IPS-20b (cell line): ENCODE measurements around the gene GPR37L1.
A peak's percentile ranks its signal among the peaks of the same experiment; 100 is the strongest.
"Not testable (repeated sequence)": the region's sequence is repeated elsewhere in the genome, so short reads cannot be mapped to it uniquely, and the experiment has no call there.

Experiments
- H3K27ac ChIP-seq: one replicate; pipeline ENCODE4 v1.5.1; 2013; ENCODE audit warnings: low read length
- H3K27me3 ChIP-seq: 2 replicates; pipeline ENCODE4 v1.6.1; 2013; ENCODE audit warnings: mild to moderate bottlenecking, low read length, inconsistent platforms; ENCODE audit not compliant: insufficient read depth
- H3K36me3 ChIP-seq: 2 replicates; pipeline ENCODE4 v1.6.1; 2013; ENCODE audit warnings: low read depth, mild to moderate bottlenecking, inconsistent platforms, low read length, moderate library complexity; ENCODE audit not compliant: insufficient read depth
- H3K4me1 ChIP-seq: 2 replicates; pipeline ENCODE4 v1.6.1; 2013; ENCODE audit warnings: mild to moderate bottlenecking, control low read depth, inconsistent platforms, low read length, moderate library complexity; ENCODE audit not compliant: insufficient read depth
- H3K4me3 ChIP-seq: 2 replicates; pipeline ENCODE4 v1.5.1; 2013; ENCODE audit warnings: mild to moderate bottlenecking, low read length, inconsistent platforms
- H3K9ac ChIP-seq: 2 replicates; pipeline ENCODE4 v1.6.1; 2013; ENCODE audit warnings: low read depth, mild to moderate bottlenecking, inconsistent platforms, low read length, moderate library complexity
- H3K9me3 ChIP-seq: 2 replicates; pipeline ENCODE4 v1.6.1; 2013; ENCODE audit warnings: mild to moderate bottlenecking, low read depth, low read length, inconsistent platforms; ENCODE audit not compliant: insufficient read depth

GPR37L1 gene

GRCh38 chr1:202143011-202143767 lies 20.5 kb downstream of the GPR37L1 start:
- Histone ChIP-seq H3K27me3 (peaks cover 15% of the 10 kb centered on the region), H3K4me3 (peak overlapping the region; percentile 98), H3K27ac (peak overlapping the region; percentile 46), H3K36me3 (no peaks in the 10 kb centered on the region; the same call in 1 of the 2 replicates), H3K4me1 (peaks cover 10% of the 10 kb centered on the region), H3K9ac (peak overlapping the region; percentile 79), H3K9me3 (no peaks in the 10 kb centered on the region)

- H3K9me3 ChIP-seq, result no peaks in the 10 kb centered on the region
- H3K4me3 ChIP-seq, result peak overlapping the region; percentile 98
- peaks cover 15% of the 10 kb centered on the region for H3K27me3 ChIP-seq
- H3K4me1 ChIP-seq, result peaks cover 7% of the 10 kb centered on the region
- H3K9ac ChIP-seq, result peak overlapping the region; percentile 79
- H3K36me3 ChIP-seq, result no peaks in the 10 kb centered on the region
- peak overlapping the region; percentile 46 for H3K27ac ChIP-seq
Measured at GRCh38 chr1:202143768-202144401, 21.2 kb downstream of the GPR37L1 start.

- peak within 1 kb of the TSS; percentile 46 for H3K27ac ChIP-seq
- H3K36me3 ChIP-seq, result no peaks in the 10 kb centered on the region
Measured at GRCh38 chr1:202144402-202145067, 21.8 kb downstream of the GPR37L1 start, which contains the start of gene ARL8A. ARL8A (minus strand) TSS chr1:202144737; CDS start chr1:202144572, 165 bp downstream.

GRCh38 chr1:202145068-202145743 lies 22.5 kb downstream of the GPR37L1 start:
- H3K9ac ChIP-seq, result peak overlapping the region; percentile 68; the same call in 1 of the 2 replicates
- peaks cover 15% of the 10 kb centered on the region for H3K27me3 ChIP-seq
- H3K36me3 ChIP-seq, result no peaks in the 10 kb centered on the region
- no peak overlapping the region for H3K27ac ChIP-seq
- H3K4me3 ChIP-seq, result peak overlapping the region; percentile 98
- H3K4me1 ChIP-seq, result peaks cover 7% of the 10 kb centered on the region
- no peaks in the 10 kb centered on the region for H3K9me3 ChIP-seq

More at GRCh38 chr1:202144402-202145067, 21.8 kb downstream of the GPR37L1 start, which contains the start of gene ARL8A:
- Histone ChIP-seq H3K9ac (peak within 1 kb of the TSS; percentile 79), H3K9me3 (no peaks in the 10 kb centered on the region), H3K4me1 (peaks cover 7% of the 10 kb centered on the region), H3K27me3 (peaks cover 15% of the 10 kb centered on the region), H3K4me3 (peak within 1 kb of the TSS; percentile 98)

- not testable (repeated sequence) for H3K4me3 ChIP-seq, H3K4me1 ChIP-seq, H3K36me3 ChIP-seq, H3K9me3 ChIP-seq, H3K27ac ChIP-seq, H3K9ac ChIP-seq
- H3K27me3 ChIP-seq, result peaks cover 15% of the 10 kb centered on the region
Measured at GRCh38 chr1:202145744-202146140, 23.0 kb downstream of the GPR37L1 start.

- Histone ChIP-seq H3K9ac (no peak overlapping the region), H3K27ac (no peak overlapping the region), H3K36me3 (no peaks in the 10 kb centered on the region), H3K4me1 (peaks cover 7% of the 10 kb centered on the region), H3K9me3 (no peaks in the 10 kb centered on the region), H3K27me3 (peaks cover 15% of the 10 kb centered on the region), H3K4me3 (no peak overlapping the region)
Measured at GRCh38 chr1:202146279-202146678, 23.6 kb downstream of the GPR37L1 start.

- no peak overlapping the region for H3K4me3 ChIP-seq
- H3K27ac ChIP-seq, result no peak overlapping the region
- H3K36me3 ChIP-seq, result no peaks in the 10 kb centered on the region
- peaks cover 7% of the 10 kb centered on the region for H3K4me1 ChIP-seq
- H3K9me3 ChIP-seq, result no peaks in the 10 kb centered on the region
- peaks cover 15% of the 10 kb centered on the region for H3K27me3 ChIP-seq
- no peak overlapping the region for H3K9ac ChIP-seq
Measured at GRCh38 chr1:202146993-202147392, 24.3 kb downstream of the GPR37L1 start.

- no peaks in the 10 kb centered on the region for H3K36me3 ChIP-seq
- H3K27me3 ChIP-seq, result peaks cover 15% of the 10 kb centered on the region
- no peaks in the 10 kb centered on the region for H3K9me3 ChIP-seq
- H3K4me3 ChIP-seq, result no peak overlapping the region
- no peak overlapping the region for H3K27ac ChIP-seq
- H3K4me1 ChIP-seq, result peaks cover 4% of the 10 kb centered on the region; the same call in 1 of the 2 replicates
- H3K9ac ChIP-seq, result no peak overlapping the region
Measured at GRCh38 chr1:202148391-202148790, 25.7 kb downstream of the GPR37L1 start.

GRCh38 chr1:202149566-202149965 lies 26.8 kb downstream of the GPR37L1 start:
- Histone ChIP-seq H3K9me3 (no peaks in the 10 kb centered on the region), H3K9ac (no peak overlapping the region), H3K36me3 (no peaks in the 10 kb centered on the region), H3K27me3 (peaks cover 15% of the 10 kb centered on the region), H3K4me1 (peaks cover 9% of the 10 kb centered on the region; the same call in 1 of the 2 replicates), H3K4me3 (no peak overlapping the region), H3K27ac (no peak overlapping the region)

- no peaks in the 10 kb centered on the region for H3K36me3 ChIP-seq
- peaks cover 11% of the 10 kb centered on the region for H3K27me3 ChIP-seq
- H3K4me3 ChIP-seq, result no peak overlapping the region
- H3K27ac ChIP-seq, result no peak overlapping the region
- no peaks in the 10 kb centered on the region for H3K9me3 ChIP-seq
- no peak overlapping the region for H3K9ac ChIP-seq
- H3K4me1 ChIP-seq, result peaks cover 8% of the 10 kb centered on the region; the same call in 1 of the 2 replicates
Measured at GRCh38 chr1:202150187-202150586, 27.5 kb downstream of the GPR37L1 start.

- peaks cover 6% of the 10 kb centered on the region; the same call in 1 of the 2 replicates for H3K27me3 ChIP-seq
- no peaks in the 10 kb centered on the region for H3K9me3 ChIP-seq
- no peak overlapping the region for H3K4me3 ChIP-seq
- H3K27ac ChIP-seq, result no peak overlapping the region
- no peak overlapping the region for H3K9ac ChIP-seq
- H3K36me3 ChIP-seq, result no peaks in the 10 kb centered on the region
- H3K4me1 ChIP-seq, result peaks cover 6% of the 10 kb centered on the region; the same call in 1 of the 2 replicates
Measured at GRCh38 chr1:202150602-202151001, 27.9 kb downstream of the GPR37L1 start.
